GM12878 (cell line): ENCODE results near the gene SLC4A9. TPM values are rescaled to one million over a fixed set of nuclear protein-coding genes. Genes with fewer than 3 reads are reported as not detected.

Experiments used
- CHD1 ChIP-seq: IDR thresholded peaks from 2 replicates; pipeline ENCODE4 v1.6.1; 2012; ENCODE audit warnings: low read depth, low read length, improper control_type of control experiment
- EP300 ChIP-seq, 2 experiments: fragments of 150-350 bp in 1 of 2; IDR thresholded peaks; 2 replicates each; pipeline ENCODE4 v1.6.1; 2011 to 2012; ENCODE audit warnings: low read depth in 2 of 2, low read length in 2 of 2, borderline replicate concordance in 1 of 2, improper control_type of control experiment in 1 of 2, inconsistent platforms in 1 of 2; ENCODE audit not compliant: control insufficient read depth in 1 of 2
- FOXK2 ChIP-seq: fragments of 450-650 bp; IDR thresholded peaks from 2 replicates; pipeline ENCODE4 v1.6.1; 2017; ENCODE audit warnings: mild to moderate bottlenecking, moderate library complexity
- GABPA ChIP-seq: IDR thresholded peaks from 2 replicates; pipeline ENCODE4 v1.6.1; 2014; ENCODE audit warnings: antibody characterized with exemption, low read depth, mild to moderate bottlenecking, inconsistent platforms
- IRF4 ChIP-seq: IDR thresholded peaks from 2 replicates; pipeline ENCODE4 v1.6.1; 2011; ENCODE audit warnings: low read depth, low read length
- MTA2 ChIP-seq: fragments of 450-650 bp; IDR thresholded peaks from 2 replicates; pipeline ENCODE4 v1.6.1; 2016; ENCODE audit warnings: low read depth, mild to moderate bottlenecking, moderate library complexity
- MTA3 ChIP-seq: IDR thresholded peaks from 2 replicates; pipeline ENCODE4 v1.6.1; 2012; ENCODE audit warnings: low read length, inconsistent platforms, borderline replicate concordance
- MXI1 ChIP-seq: fragments of 150-350 bp; IDR thresholded peaks from 2 replicates; pipeline ENCODE4 v1.6.1; 2011; ENCODE audit warnings: low read depth, mild to moderate bottlenecking, inconsistent platforms, low read length, improper control_type of control experiment
- MYC ChIP-seq: IDR thresholded peaks from 2 replicates; pipeline ENCODE4 v1.6.1; 2011; ENCODE audit warnings: mild to moderate bottlenecking, low read length, moderate library complexity, inconsistent platforms; ENCODE audit not compliant: insufficient read depth, insufficient replicate concordance, insufficient read length, severe bottlenecking
- NFIC ChIP-seq: IDR thresholded peaks from 2 replicates; pipeline ENCODE4 v1.6.1; 2012; ENCODE audit warnings: low read depth, mild to moderate bottlenecking, inconsistent platforms, low read length, moderate library complexity
- NFYA ChIP-seq: IDR thresholded peaks from 2 replicates; pipeline ENCODE4 v1.6.1; 2011; ENCODE audit warnings: low read depth, mild to moderate bottlenecking, low read length, improper control_type of control experiment, borderline replicate concordance
- PAX8 ChIP-seq: fragments of 450-650 bp; IDR thresholded peaks from 2 replicates; pipeline ENCODE4 v1.6.1; 2017; ENCODE audit warnings: mild to moderate bottlenecking, moderate library complexity
- RB1 ChIP-seq: fragments of 450-650 bp; formaldehyde crosslinking; IDR thresholded peaks from 2 replicates; pipeline ENCODE4 v1.6.1; 2017; ENCODE audit warnings: mild to moderate bottlenecking, borderline replicate concordance
- SP1 ChIP-seq: IDR thresholded peaks from one replicate; pipeline ENCODE4 v1.6.1; 2011; ENCODE audit warnings: low read depth, low read length
- STAT1 ChIP-seq: fragments of 450-650 bp; conservative IDR thresholded peaks from 2 replicates; pipeline ENCODE4 v1.6.1; 2014; ENCODE audit warnings: antibody characterized with exemption, mild to moderate bottlenecking
- STAT3 ChIP-seq: IDR thresholded peaks from 2 replicates; pipeline ENCODE4 v1.6.1; 2011; ENCODE audit warnings: low read depth, low read length, improper control_type of control experiment
- ZSCAN29 ChIP-seq: fragments of 450-650 bp; IDR thresholded peaks from 2 replicates; pipeline ENCODE4 v1.6.1; 2017; ENCODE audit warnings: mild to moderate bottlenecking, moderate library complexity
- polyA plus RNA-seq, 11 experiments: library from polyadenylated mRNA; depleted of rRNA in 4 of 11; unstranded in 6 of 11; stranded (reverse) in 5 of 11; fragments of >200 nt; fragmentation: Nextera tagmentation in 4 of 11; fragmentation: Illumina TruSeq in 1 of 11; extraction: Ambion mirVana in 4 of 11; extraction: Trizol in 1 of 11; gene quantifications; 1 replicate in 1 of 11; 2 replicates in 10 of 11; pipeline versions ENCODE4 v1.2.1 to v1.2.3, GENCODE V29; 2011 to 2016; ENCODE audit warnings: inconsistent platforms in 2 of 11, missing spikeins in 2 of 11, low read depth in 1 of 11
- total RNA-seq, 4 experiments: library from RNA; depleted of rRNA in 3 of 4; stranded (reverse); fragments of >200 nt in 3 of 4; fragmentation: Illumina TruSeq in 1 of 4; extraction: Trizol in 1 of 4; gene quantifications; 2 replicates each; pipeline versions ENCODE4 v1.2.1 to v1.2.3, GENCODE V29; 2013 to 2021
- TF ChIP-seq, protein P1 (sequence below): fragments of 450-650 bp; IDR thresholded peaks from 2 replicates; pipeline ENCODE4 v1.6.1; 2016; ENCODE audit warnings: mild to moderate bottlenecking
- TF ChIP-seq, protein P2 (sequence below): fragments of 450-650 bp; formaldehyde crosslinking; IDR thresholded peaks from 2 replicates; pipeline ENCODE4 v1.4.0; 2020; ENCODE audit warnings: mild to moderate bottlenecking, moderate library complexity
- TF ChIP-seq, protein P3 (sequence below): fragments of 450-650 bp; IDR thresholded peaks from 2 replicates; pipeline ENCODE4 v1.6.1; 2016; ENCODE audit warnings: mild to moderate bottlenecking, moderate library complexity, borderline replicate concordance
- TF ChIP-seq, protein P4 (sequence below): fragments of 150-350 bp; IDR thresholded peaks from 2 replicates; pipeline ENCODE4 v1.6.1; 2014; ENCODE audit warnings: mild to moderate bottlenecking, low read depth, low read length

SLC4A9 gene
- total and polyA plus RNA-seq, 10 of the 15 experiments (the other 5 are each of a cell fraction or from before 2014, with no cell fraction given), result 0.03 to 0.05 (median 0.05) TPM; not detected in 7

DNA sequence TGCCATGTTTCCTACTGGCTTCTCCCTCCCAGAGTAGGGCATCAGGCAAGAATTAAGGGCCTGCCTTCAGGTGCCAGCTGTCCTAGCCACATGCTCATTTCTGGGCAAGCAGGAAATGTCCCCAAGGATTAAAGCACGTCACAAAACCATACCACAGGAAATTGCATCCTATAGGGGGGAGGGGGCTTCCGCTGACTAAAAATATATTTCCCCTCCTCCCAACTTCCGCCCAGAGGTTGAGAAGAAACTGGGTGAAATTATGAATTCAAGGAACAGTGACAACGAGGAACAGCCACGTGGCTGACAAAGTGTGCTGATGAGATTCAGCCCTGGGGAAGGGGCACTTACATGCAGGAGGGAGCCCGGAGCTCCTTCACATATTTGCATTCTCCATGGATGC, 17.7 kb upstream of the SLC4A9 start (continued):
- TF ChIP-seq, protein P1, sequence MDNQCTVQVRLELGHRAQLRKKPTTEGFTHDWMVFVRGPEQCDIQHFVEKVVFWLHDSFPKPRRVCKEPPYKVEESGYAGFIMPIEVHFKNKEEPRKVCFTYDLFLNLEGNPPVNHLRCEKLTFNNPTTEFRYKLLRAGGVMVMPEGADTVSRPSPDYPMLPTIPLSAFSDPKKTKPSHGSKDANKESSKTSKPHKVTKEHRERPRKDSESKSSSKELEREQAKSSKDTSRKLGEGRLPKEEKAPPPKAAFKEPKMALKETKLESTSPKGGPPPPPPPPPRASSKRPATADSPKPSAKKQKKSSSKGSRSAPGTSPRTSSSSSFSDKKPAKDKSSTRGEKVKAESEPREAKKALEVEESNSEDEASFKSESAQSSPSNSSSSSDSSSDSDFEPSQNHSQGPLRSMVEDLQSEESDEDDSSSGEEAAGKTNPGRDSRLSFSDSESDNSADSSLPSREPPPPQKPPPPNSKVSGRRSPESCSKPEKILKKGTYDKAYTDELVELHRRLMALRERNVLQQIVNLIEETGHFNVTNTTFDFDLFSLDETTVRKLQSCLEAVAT, result no peak
- TF ChIP-seq, protein P2, sequence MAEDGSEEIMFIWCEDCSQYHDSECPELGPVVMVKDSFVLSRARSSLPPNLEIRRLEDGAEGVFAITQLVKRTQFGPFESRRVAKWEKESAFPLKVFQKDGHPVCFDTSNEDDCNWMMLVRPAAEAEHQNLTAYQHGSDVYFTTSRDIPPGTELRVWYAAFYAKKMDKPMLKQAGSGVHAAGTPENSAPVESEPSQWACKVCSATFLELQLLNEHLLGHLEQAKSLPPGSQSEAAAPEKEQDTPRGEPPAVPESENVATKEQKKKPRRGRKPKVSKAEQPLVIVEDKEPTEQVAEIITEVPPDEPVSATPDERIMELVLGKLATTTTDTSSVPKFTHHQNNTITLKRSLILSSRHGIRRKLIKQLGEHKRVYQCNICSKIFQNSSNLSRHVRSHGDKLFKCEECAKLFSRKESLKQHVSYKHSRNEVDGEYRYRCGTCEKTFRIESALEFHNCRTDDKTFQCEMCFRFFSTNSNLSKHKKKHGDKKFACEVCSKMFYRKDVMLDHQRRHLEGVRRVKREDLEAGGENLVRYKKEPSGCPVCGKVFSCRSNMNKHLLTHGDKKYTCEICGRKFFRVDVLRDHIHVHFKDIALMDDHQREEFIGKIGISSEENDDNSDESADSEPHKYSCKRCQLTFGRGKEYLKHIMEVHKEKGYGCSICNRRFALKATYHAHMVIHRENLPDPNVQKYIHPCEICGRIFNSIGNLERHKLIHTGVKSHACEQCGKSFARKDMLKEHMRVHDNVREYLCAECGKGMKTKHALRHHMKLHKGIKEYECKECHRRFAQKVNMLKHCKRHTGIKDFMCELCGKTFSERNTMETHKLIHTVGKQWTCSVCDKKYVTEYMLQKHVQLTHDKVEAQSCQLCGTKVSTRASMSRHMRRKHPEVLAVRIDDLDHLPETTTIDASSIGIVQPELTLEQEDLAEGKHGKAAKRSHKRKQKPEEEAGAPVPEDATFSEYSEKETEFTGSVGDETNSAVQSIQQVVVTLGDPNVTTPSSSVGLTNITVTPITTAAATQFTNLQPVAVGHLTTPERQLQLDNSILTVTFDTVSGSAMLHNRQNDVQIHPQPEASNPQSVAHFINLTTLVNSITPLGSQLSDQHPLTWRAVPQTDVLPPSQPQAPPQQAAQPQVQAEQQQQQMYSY (CRISPR knock-in tag), result 0 out of 2 replicates have a peak, but pooled peaks have one; percentile 16
- TF ChIP-seq STAT1 (no peak), MTA3 (no peak), GABPA (peak; percentile 70), MYC (no peak), STAT3 (no peak), MTA2 (no peak), EP300 (IDR thresholded peaks at IDR 0.05; ENCODE audit: borderline replicate concordance in 1 of 2, control insufficient read depth in 1 of 2, low read depth in 2 of 2, low read length in 2 of 2) (peak in 1 of 2 experiments; percentile 34; a peak in 2 of 4 replicates), RB1 (no peak), NFYA (no peak), PAX8 (no peak), ZSCAN29 (no peak), SP1 (no peak), FOXK2 (no peak), MXI1 (no peak), CHD1 (no peak), IRF4 (no peak), NFIC (peak; percentile 47; the same call in 1 of the 2 replicates)
- TF ChIP-seq, protein P3, sequence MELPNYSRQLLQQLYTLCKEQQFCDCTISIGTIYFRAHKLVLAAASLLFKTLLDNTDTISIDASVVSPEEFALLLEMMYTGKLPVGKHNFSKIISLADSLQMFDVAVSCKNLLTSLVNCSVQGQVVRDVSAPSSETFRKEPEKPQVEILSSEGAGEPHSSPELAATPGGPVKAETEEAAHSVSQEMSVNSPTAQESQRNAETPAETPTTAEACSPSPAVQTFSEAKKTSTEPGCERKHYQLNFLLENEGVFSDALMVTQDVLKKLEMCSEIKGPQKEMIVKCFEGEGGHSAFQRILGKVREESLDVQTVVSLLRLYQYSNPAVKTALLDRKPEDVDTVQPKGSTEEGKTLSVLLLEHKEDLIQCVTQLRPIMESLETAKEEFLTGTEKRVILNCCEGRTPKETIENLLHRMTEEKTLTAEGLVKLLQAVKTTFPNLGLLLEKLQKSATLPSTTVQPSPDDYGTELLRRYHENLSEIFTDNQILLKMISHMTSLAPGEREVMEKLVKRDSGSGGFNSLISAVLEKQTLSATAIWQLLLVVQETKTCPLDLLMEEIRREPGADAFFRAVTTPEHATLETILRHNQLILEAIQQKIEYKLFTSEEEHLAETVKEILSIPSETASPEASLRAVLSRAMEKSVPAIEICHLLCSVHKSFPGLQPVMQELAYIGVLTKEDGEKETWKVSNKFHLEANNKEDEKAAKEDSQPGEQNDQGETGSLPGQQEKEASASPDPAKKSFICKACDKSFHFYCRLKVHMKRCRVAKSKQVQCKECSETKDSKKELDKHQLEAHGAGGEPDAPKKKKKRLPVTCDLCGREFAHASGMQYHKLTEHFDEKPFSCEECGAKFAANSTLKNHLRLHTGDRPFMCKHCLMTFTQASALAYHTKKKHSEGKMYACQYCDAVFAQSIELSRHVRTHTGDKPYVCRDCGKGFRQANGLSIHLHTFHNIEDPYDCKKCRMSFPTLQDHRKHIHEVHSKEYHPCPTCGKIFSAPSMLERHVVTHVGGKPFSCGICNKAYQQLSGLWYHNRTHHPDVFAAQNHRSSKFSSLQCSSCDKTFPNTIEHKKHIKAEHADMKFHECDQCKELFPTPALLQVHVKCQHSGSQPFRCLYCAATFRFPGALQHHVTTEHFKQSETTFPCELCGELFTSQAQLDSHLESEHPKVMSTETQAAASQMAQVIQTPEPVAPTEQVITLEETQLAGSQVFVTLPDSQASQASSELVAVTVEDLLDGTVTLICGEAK, result no peak; the same call in 1 of the 2 replicates
- TF ChIP-seq, protein P4, sequence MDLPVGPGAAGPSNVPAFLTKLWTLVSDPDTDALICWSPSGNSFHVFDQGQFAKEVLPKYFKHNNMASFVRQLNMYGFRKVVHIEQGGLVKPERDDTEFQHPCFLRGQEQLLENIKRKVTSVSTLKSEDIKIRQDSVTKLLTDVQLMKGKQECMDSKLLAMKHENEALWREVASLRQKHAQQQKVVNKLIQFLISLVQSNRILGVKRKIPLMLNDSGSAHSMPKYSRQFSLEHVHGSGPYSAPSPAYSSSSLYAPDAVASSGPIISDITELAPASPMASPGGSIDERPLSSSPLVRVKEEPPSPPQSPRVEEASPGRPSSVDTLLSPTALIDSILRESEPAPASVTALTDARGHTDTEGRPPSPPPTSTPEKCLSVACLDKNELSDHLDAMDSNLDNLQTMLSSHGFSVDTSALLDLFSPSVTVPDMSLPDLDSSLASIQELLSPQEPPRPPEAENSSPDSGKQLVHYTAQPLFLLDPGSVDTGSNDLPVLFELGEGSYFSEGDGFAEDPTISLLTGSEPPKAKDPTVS, result no peak
